Epithelial cell of proximal tubule (primary cell): ENCODE measurements around the gene PKNOX2. TPM values are rescaled to one million over a fixed set of nuclear protein-coding genes. Genes with fewer than 3 reads are reported as not detected.

Experiments used
- DNase-seq: peaks from one replicate; pipeline ENCODE4 v3.0.0-alpha.2; 2011; ENCODE audit warnings: low read depth
- H3K4me3 ChIP-seq: 2 replicates; pipeline ENCODE4 v1.5.1; 2011; ENCODE audit warnings: low read depth, mild to moderate bottlenecking, low read length
- CTCF ChIP-seq: conservative IDR thresholded peaks from 2 replicates; pipeline ENCODE4 v1.5.1; 2012; ENCODE audit warnings: low read depth, mild to moderate bottlenecking, low read length
- total RNA-seq: library from RNA; depleted of rRNA; stranded (reverse); fragments of >200 nt; gene quantifications from 2 replicates; pipeline ENCODE4 v1.2.3, GENCODE V29; 2015

The PKNOX2 gene
- total RNA-seq, 1 donor from 2014 or later: not detected

GRCh38 chr11:125333354-125334073, 169.0 kb downstream of the PKNOX2 start:
- no peak for DNase-seq
- no peak overlapping the region for H3K4me3 ChIP-seq
- no peak for TF ChIP-seq CTCF

- no peak for TF ChIP-seq CTCF
- no peak overlapping the region for H3K4me3 ChIP-seq
- no peak for DNase-seq
Observed at GRCh38 chr11:125335106-125335505, 170.6 kb downstream of the PKNOX2 start.

- no peak for DNase-seq
- TF ChIP-seq CTCF: no peak
- no peak overlapping the region for H3K4me3 ChIP-seq
Observed at GRCh38 chr11:125337836-125338834, 173.6 kb downstream of the PKNOX2 start.

- TF ChIP-seq CTCF: no peak
- no peak for DNase-seq
- H3K4me3 ChIP-seq: no peak overlapping the region
Observed at GRCh38 chr11:125338886-125339811, 174.6 kb downstream of the PKNOX2 start.

- no peak overlapping the region for H3K4me3 ChIP-seq
- DNase-seq: no peak
- TF ChIP-seq CTCF: no peak
Observed at GRCh38 chr11:125341676-125342075, 177.1 kb downstream of the PKNOX2 start.

GRCh38 chr11:125342281-125342930, 177.9 kb downstream of the PKNOX2 start:
- no peak overlapping the region for H3K4me3 ChIP-seq
- no peak for DNase-seq
- TF ChIP-seq CTCF: no peak
